CD4-positive, alpha-beta T cell treated with Interferon alpha-2 for 1 hour (primary cell): Measurements from ENCODE around the gene TNFRSF1B.

Source experiments
- DNase-seq, 2 donors: peaks; one replicate each; pipeline ENCODE4 v3.0.0-alpha.2; 2020 to 2022

The TNFRSF1B gene

DNA sequence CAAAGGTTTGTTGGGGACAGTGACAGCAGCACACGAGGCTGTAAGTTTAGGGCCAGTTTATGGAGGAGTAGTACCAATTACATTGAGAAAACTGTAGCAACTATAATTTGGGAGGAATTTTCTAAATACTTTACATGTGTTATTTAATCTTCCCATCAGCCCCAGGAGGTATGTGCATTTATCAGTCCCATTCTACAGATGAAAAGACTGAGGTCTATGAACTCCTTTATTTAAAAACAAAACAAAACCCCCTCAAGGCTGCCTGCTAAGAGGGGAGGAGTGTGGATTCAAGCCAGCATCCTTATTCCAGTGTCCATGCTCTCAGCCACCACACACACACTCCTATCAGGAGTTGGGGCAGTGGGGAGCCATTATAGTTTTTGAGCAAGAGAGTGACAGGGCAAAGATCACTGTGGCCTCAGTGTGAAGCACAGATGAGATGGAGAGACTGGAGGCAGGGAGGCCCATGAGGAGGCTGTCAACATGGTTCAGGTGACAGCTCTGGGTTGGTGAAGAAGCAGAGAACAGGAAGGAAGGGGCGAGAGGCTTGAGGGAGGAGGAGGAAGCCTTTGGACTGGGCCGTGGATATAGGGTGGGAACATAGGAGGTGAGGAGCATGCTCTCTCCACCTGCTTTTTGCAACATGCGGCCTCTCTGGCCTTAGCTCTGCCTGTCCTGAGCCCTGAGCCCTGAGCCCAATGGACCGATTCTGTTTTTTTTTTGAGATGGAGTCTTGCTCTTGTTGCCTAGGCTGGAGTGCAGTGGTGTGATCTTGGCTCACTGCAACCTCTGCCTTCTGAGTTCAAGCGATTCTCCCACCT, 9.7 kb downstream of the TNFRSF1B start:
- DNase-seq = no peak

DNA sequence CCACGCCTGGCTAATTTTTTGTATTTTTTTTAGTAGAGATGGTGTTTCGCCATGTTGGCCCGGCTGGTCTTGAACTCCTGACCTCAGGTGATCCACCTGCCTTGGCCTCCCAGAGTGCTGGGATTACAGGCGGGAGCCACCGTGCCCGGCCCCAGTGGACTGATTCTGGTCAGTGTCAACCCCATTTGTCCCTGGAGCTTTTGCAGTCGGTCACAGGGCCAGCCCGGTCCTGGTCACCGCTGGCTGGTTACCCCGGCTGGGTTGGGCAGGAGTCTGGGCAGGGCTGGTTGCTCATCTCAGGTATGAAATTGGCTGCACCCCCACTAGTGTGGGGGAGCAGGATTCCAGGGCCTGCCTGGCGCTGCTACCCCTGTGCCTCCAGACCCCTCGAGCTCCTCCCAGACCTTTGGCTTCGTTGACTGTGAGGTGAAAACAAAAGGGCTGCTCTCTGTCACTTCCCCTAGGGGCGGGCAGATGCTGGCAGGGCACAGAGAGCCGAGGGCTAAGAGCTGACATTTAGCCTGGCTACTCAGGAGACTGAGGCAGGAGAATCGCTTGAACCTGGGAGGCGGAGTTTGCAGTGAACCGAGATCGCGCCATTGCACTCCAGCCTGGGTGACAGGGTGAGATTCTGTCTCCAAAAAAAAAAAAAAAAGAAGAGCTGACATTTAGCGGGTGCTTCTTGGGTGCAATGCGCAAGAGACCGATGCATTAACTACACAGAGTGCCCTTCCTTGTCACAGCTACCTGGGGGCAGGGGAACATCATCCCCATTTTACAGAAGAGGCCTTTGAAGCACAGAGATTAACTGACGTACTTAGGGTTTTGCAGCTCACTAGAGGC, 10.6 kb downstream of the TNFRSF1B start:
- no peak for DNase-seq

DNA sequence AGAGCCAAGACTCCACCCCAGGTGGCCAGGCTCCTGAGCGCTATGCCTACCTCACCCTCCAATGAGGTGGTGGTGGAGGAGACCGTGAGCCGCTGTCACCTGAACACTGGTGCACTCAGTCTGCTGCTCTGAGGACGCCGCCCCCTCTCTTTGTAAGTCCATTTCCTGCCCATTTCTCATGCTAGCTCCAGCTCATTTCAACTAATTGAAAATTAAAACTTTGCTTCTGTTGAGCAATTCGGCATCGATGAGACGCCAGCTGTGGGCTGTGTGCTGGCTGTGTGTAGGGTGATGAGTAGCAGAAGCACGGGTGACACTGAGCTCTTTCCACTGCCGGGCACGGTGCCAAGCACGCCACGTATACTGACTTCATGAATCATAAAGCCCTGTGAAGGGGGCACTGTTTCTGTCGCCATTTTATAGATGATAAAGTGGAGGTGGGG, 11.2 kb downstream of the TNFRSF1B start:
- DNase-seq = peak; percentile 84 to 86

DNA sequence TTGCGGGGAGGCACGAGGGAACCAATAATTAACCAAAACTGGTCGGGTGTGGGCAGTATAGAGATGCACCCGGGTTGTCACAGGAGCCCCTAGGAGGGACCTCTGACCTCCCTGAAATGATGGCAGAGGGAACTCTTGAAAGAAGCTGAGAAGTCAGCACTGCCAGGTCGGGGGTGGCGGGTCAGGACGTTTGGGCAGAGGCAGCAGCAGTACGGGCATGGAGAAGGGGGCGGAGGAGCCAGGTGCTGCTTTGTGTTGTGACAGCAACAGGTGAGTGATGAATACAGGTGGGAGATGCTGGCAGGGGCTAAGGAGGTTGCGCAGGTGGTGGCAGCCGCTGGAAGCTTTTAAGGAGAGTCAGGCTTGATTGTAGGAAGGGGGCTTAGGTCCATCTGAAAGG, 11.7 kb downstream of the TNFRSF1B start:
- no peak for DNase-seq

DNA sequence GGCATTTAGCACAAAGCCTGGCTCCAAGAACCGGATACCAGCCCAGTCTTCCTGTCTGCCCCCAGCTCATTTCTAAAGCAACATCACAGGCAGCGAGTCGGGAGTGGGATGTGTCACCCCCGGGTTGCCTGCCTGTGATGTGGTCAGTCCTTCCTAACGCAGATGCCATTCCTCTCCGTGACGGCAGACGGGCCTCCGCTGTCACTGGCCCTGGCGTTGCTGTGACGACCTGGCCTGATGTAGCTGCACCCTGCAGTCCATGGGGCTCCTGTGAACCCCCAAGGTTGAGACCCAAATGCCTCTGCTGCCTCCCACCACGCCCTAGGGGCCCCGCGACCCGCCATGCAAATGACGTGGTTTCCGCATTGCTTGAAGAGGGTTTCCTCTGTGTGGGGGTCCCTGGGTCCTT, 12.3 kb downstream of the TNFRSF1B start:
- DNase-seq = peak; percentile 82 to 84

DNA sequence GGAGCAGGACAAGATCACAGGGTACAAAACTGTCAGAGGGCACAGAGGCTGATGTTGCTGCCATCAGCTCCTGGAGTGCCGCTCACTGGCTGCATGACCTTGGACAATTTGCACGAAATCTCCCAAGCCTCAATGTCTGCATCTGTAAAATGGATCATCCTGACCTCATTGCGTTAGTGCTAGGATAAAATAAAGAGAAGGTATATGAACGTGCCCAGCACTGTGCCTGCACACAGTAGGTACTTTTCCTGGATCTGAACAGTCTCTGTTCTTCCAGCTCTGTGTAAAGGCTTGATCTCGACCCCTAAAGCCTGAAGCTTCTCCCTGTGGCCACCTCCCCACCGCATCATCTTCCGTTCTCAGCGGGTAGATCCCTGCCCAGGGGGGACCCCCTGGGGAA, 12.9 kb downstream of the TNFRSF1B start:
- no peak for DNase-seq

DNA sequence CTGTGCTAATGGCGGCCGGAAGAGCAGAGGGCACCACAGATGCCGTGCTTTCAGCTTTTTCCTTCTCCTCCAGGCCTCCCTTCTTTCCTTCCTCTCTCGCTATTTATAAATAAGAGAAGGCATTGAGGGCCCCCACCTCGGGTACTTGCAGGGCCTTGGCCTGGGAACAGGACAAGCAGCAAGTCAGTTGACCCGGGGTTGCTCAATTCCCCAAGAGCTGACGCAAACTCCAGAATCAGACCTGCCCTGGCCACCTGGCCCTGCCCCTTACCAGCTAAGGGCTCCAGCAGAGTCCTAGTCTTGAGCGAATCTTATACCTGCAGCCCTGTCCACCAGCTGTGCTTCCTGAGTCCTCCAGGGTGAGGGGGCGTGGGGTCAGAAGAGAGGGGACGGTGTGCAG, 13.5 kb downstream of the TNFRSF1B start:
- DNase-seq = peak in 1 of 2 donors; percentile 57

DNA sequence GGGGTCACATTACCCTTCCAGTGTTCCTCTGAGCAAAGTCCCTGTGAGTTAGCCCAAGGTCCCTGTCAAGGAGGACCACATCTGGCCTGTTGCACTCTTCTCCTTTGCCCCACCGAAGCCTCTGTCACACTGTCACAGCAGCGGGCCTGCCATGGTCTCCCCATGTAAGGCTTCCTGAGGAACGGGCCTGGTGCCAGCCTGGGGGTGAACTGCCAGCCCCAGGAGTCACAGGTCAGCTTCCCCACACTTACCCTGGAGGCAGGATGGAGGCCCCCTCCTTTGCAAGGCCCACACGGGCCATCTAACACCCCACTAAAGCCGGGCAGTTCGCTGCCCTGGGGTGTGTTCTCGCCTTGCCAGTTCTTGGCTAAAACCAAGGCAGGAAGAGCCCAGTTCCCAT, 14.1 kb downstream of the TNFRSF1B start:
- no peak for DNase-seq

DNA sequence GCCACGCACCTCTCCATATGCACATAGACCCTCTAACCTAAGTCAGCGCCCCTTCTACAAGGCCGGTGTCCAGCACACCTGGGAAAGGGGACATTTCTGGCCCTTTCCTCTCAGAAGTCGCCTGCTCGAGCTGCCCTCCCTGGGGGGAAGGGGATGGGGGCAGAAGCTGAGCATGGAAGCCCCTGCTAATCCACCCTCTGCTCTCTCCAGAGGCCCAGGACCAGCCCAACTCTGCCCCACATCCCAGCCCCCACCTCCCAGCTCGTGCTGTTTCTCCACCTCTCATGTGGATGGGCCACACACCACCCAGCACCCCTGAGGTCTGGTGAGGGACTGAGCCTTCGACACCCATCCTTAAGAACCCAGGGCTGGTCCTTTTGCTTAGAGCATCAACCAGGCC, 14.8 kb downstream of the TNFRSF1B start:
- no peak for DNase-seq

DNA sequence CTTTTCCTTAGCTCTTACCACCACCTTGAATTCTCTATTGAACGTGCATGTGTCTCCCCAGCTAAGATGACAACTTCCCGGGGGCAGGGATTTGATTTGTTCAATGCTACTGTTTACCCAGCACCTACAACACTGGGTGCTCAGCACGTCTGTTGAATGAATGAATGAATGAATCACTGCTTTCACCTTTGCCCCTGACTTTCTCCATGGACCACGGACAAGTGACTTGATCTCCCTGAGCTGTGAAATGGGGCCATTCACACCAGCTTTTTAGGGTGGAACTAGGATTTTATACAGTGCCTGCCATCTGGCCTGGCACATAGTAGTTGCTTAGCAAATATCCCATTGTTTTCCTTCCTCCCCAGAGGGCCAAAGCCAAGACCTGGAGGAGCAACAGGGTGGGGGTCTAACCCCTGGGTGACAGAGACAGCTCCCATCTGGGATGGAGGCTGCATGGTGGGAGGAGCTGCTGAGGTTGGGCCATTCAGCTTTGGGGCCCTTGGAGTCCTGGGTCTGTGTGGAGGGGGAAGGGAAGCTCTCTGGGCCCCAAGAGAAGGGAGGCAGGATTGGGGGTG, 15.7 kb downstream of the TNFRSF1B start:
- DNase-seq = no peak

DNA sequence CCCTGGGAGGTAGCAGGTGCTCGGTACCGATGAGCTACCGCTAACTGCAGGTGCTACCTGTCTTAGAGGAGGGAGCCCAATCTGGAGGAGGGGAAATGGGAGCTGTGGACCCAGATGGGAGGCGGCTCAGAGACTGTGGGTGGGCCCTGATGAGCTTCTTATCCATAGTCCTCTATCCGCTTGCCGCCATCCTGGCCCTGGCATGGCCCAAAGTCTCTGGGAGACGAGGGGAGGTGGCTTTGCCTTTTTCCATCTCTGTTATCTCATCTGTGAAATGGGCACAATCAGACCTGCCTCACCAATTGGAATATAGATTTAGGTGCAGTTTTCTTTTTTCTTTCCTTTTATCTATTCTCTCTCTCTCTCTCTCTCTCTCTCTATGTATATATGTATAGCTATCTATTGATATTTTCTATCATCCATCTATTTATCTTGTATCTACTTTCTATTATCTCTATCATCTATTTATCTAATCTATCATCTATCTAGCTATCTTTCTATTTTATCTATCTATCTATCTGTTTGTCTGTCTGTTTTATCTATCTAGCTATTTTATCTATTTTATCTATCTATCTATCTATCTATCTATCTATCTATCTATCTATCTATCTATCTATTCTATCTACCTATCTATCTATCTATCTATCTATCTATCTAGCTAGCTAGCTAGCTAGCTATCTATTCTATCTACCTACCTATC, 16.5 kb downstream of the TNFRSF1B start:
- DNase-seq = no peak

DNA sequence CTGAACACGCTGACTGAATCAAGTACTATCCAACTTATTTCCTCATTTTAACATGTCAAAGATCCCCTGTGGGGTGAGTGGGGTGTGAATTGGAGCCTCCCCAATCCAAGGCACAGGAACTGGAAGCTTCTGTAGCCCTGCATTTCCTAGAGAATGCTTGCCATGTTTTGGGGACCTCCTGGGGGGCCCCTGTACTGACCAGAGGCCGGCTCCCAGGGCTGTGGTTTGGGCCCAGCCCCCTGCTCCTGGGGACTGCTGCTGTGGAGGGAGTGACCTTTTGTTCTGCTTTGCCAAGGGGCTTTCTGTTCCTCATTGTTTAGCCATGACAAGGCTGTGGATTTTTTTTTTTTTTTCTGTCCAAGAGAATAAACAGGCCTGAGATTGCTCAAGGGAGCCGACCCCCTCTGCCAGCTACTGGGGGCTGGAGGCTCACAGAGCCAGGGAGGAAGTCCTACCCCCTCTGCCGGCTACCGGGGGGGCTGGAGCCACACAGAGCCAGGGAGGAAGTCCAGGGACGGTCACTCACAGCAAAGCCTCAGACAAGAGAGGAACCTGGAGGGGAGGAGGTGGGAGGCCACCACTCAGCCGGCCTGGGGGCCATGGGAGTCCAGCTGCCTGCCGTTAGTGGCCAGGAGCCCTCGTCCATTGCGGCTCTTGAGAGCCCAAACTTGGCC, 17.4 kb downstream of the TNFRSF1B start:
- DNase-seq = peak in 1 of 2 donors; percentile 68

DNA sequence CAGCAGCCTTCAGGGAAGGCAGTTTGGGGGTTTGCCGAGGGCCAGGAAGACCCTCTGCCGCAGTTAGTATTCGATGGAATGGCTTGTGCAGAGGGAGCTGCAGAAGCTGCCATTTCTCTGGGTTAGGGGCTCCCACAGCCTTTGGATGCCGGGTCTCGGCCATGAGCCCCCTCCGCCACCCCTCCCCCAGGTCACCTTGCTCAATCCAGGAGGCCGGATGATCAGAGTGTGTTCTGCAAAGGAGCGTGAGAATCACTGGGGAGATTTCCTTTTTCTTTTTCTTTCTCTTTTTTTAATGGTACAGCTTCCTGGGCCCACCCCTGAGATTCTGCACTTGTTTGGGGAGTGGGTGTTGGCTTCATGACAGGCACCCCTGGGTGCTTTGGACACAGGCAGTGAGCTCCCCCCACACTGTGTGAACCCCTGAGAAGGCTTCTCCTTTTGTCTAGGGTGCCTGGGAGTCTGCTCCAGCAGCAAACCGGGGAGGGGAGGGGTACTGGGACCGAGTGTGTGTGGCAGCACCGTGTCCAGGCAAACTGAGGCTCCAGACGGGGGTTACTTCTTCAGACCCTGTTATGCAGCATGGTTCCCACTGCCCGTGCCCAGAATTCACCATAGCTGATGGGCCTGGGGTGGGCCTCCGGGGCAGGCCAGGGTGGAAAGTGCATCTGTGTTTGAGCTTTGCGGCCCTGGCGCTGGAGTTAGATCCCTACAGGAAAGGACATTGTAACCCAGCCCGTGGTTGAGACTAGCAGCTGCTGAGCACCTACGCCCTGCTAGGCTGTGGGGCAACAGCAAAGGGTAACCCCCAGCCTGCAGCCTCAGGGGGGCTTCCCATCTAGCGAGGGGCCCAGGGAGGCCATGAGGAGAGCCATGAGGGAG, 18.5 kb downstream of the TNFRSF1B start:
- DNase-seq = no peak

DNA sequence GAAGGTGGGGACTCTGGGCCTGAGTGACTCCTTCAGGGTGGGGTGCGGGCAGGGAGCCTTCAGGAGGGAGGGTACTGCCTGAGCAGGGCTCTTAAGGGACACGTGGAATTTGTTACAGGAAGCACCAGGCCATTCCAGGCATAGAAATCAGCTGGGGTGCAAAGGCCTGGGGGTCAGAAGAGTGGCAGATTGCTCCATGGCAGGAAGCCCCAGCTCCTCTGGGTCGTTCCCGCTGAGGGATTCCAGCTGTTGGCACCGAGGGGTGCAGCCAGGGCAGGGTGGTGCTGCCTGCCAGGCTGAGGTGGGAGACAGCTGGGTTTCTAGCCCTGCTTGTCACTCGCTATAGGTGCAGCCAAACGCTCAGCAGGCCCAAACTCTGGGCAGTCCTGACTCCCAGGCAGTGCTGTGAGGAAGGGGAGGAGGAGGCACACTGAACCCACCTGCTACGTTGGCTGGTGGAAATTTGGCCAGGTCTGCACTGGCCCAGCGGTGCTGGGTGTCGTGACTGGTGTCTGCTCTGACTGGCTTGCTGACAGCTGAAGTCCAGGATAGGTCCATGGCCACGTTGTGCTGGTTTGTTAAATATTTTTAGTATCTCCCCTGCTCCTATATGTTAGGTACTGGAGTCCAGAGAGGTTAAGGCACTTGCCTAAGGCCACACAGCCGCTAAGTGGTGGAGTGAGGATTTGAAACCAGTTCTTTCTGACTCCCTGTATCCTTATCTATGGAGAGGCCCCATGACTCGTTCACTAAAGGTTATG, 19.3 kb downstream of the TNFRSF1B start:
- no peak for DNase-seq

DNA sequence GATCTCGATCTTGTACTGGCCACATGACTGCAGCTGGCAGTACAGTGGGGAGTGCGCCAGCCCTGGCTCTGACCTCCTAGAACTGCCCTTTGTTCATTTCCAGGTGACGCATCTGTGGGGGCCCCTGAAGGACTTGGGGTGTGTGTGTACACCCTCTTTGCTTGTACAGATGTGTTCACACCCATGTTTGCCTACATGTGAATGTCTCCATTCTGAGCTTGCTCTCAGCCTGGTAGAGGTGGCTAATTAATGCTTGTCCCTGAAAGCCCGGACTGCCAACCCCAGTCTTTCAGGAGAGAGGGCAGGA, 19.8 kb downstream of the TNFRSF1B start:
- DNase-seq = no peak

DNA sequence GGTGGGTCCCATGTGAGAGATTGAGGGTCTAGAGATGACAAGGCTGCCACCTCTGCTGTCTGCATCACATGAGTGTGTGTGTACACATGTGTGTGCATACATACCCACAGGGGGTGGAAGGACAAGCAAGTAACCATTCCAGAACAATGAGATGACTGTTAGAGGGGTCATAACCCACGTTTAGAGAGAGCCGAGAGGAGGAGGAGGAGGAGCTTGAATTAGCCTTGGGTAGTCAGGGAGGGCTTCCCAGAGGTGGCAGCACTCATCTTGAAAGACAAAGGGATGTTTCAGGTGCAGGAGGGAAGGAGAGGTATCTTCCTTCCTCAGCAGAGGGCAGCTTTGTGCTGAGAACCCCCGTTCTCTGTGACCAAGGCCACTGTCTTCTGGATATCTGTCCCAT, 21.3 kb downstream of the TNFRSF1B start:
- DNase-seq = no peak

DNA sequence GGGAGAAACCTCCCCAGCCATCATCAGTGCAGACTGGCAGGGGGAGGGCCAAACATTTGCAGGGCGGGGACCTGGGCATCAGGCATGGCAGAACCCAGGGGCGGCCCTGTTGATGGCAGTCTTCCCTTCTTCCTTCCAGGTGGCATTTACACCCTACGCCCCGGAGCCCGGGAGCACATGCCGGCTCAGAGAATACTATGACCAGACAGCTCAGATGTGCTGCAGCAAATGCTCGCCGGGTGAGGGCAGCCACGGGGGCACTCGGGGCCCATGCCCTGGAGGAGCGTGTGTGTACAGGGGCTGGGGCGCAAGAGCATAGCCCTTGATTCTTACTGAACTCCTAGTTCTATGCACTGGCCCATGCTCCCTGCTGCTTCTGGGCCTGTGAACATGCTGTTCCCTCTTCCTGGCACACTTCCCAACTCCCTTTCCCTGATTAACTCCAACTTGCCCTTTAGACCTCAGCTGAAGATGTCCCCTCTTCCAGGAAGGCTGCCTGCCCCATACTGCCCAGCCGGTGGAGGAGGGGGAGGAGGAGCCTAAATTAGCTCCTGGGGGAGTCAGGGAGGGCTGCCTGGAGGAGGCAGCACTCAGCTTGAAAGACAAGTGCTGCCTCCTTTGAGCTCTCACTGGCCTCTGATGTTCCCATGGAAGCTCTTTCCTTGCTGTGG, 22.0 kb downstream of the TNFRSF1B start:
- DNase-seq = no peak

DNA sequence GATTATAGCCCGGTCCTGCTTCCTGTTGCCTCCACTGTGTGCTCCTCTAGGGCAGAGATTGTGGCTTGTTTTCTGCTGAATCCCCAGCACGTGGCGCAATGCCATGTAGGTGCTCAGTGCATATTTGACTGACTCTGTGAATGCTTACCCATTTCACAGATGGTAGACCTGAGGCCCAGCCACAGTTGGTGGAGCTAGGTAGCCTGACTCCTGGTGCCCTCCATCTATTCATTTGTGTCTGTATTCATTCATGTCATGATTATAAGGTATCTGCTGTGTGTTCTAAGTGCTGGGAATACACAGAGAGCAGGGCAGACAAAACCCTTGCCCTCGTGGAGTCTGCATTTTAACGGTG, 22.5 kb downstream of the TNFRSF1B start:
- DNase-seq = no peak

DNA sequence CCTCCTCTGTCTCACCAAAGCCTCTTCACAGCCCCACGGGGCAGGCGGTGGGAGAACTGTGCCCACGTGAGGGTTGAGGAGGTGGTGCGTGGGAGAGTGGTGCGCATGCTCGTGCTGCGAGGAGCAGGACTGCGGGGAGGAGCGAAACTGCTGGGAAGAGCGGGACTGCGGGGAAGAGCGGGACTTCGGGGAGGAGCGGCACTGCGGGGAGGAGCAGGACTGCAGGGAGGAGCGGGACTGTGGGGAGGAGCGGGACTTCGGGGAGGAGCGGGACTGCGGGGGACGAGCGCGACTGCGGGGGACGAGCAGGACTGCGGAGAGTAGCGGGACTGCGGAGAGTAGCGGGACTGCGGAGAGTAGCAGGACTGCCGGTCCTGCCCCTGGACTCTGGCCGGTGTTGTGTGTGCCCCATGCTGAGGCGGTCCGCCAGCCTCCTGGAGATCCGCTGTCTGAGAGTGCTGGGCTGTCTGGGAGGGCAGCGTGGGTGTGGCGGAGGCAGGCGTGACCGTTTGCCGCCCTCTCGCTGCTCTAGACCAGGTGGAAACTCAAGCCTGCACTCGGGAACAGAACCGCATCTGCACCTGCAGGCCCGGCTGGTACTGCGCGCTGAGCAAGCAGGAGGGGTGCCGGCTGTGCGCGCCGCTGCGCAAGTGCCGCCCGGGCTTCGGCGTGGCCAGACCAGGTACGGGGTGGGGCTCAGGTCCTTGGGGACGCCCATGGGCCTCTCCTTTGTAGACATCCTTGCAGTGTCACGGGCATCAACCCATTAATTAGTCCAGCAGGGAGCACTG, 24.6 kb downstream of the TNFRSF1B start:
- DNase-seq = no peak
